Right lobe of liver (tissue), 6 donors: ENCODE results near the gene TAC4. TPM values are rescaled to one million over a fixed set of nuclear protein-coding genes. Genes with fewer than 3 reads are reported as not detected.

ENCODE experiments used
- ATAC-seq, 4 donors: fragments of 200-7000 bp; cut with Tn5 transposase; one replicate each; pipeline ENCODE4 v1.9.1; 2020; ENCODE audit warnings: mild to moderate bottlenecking in 4 of 4, moderate library complexity in 4 of 4
- DNase-seq, 3 donors: peaks; one replicate each; pipeline ENCODE4 v3.0.0-alpha.2; 2020
- H3K27ac ChIP-seq, 3 donors: fragments of 200-600 bp; one replicate each; pipeline ENCODE4 v1.8.0; 2022
- H3K27me3 ChIP-seq, 2 donors: fragments of 200-600 bp; one replicate each; pipeline ENCODE4 v1.8.0; 2022
- H3K36me3 ChIP-seq, 4 donors: fragments of 200-600 bp; sonication (generic) in 1 of 4; one replicate each; pipeline versions ENCODE4 v1.5.1 to v1.8.0; 2017 to 2022; ENCODE audit warnings: control low read depth in 1 of 4
- H3K4me1 ChIP-seq, 4 donors: fragments of 200-600 bp; sonication (generic) in 1 of 4; one replicate each; pipeline versions ENCODE4 v1.5.1 to v1.8.0; 2017 to 2022; ENCODE audit warnings: control low read depth in 1 of 4
- H3K4me3 ChIP-seq, 3 donors: fragments of 200-600 bp; one replicate each; pipeline ENCODE4 v1.8.0; 2022
- H3K9me3 ChIP-seq, 4 donors: fragments of 200-600 bp; sonication (generic) in 1 of 4; one replicate each; pipeline versions ENCODE4 v1.5.1 to v1.8.0; 2017 to 2022; ENCODE audit warnings: control low read depth in 1 of 4
- POLR2A ChIP-seq: fragments of 450-650 bp; IDR thresholded peaks from one replicate; pipeline ENCODE4 v1.6.1; 2017; ENCODE audit warnings: antibody characterized with exemption, mild to moderate bottlenecking
- WGBS: methylation state at CpG from one replicate; pipeline ENCODE4 v1.1.6; 2018; ENCODE audit warnings: low coverage, low lambda C conversion rate; ENCODE audit not compliant: insufficient coverage; ENCODE audit errors: missing lambda C conversion rate; 5-methylcytosine and 5-hydroxymethylcytosine counted together
- intact Hi-C, 2 donors: fragments of 100-400 bp; cut with DNase I; formaldehyde crosslinking; loops; one replicate each; pipeline versions ENCODE4 v1.11.2 to v1.14.1; 2022
- total RNA-seq, 6 experiments: library from RNA; depleted of rRNA in 2 of 6; stranded (reverse); fragments of >200 nt in 2 of 6; fragmentation: NEBNext Ultra II Directional in 3 of 6; extraction: Animal tissue kit (Norgen Biotek cat#: 25700) in 3 of 6; gene quantifications; one replicate each; pipeline versions ENCODE4 v1.1.0 to v1.2.4, GENCODE V29; 2016 to 2023
- TF ChIP-seq, protein P1 (sequence below), 4 donors: fragments of 200-600 bp in 3 of 4; fragments of 450-650 bp in 1 of 4; IDR thresholded peaks; one replicate each; pipeline versions ENCODE4 v1.5.1 to v1.8.0; 2016 to 2022; ENCODE audit warnings: antibody characterized with exemption in 4 of 4, mild to moderate bottlenecking in 2 of 4
- donor health status: DM: no; HTN: yes; CAD: no.
- donor health status: DM: no; HTN: no; CAD: no.
- donor health status: DM: no; HTN: no; CAD: no.
- donor health status: DM: no; HTN: yes; CAD: no.
- donor health status: DM: no; HTN: yes; CAD: no.

TAC4 gene
- total RNA-seq, 6 experiments from 2014 or later: not detected

DNA sequence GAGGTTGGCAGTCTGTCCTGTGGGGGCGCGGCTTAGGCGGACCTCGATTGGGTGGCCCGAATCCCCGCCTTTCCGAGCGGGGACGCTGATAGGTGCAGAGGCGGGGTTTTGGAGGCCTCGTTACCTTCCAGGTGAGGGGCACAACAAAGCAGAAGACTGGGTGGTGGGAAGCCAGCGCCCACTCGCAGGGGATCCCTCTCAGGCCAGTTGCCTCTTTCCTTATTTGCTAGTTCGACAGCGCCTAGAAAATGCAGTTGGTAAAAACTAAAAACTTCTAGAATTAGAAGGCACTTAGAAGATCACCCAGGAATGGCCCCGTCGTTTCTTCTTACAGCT lies 58.7 kb downstream of the TAC4 start:
- Histone ChIP-seq H3K4me3 (peak overlapping the region; percentile 71 to 86 (median 84)), H3K27ac (no peak overlapping the region), H3K4me1 (peaks cover 0 to 13% (median 6%) of the 10 kb centered on the region in 4 donors), H3K27me3 (no peaks in the 10 kb centered on the region), H3K36me3 (peaks cover 0 to 36% (median 2%) of the 10 kb centered on the region in 4 donors), H3K9me3 (no peaks in the 10 kb centered on the region)
- intact Hi-C loops: loop anchor here in 1 of 2 donors (10.0 kb wide), 1 partner anchor 214 kb away; the partner anchor contains the start of gene NXPH3
- no peak for TF ChIP-seq POLR2A
- TF ChIP-seq, protein P1, sequence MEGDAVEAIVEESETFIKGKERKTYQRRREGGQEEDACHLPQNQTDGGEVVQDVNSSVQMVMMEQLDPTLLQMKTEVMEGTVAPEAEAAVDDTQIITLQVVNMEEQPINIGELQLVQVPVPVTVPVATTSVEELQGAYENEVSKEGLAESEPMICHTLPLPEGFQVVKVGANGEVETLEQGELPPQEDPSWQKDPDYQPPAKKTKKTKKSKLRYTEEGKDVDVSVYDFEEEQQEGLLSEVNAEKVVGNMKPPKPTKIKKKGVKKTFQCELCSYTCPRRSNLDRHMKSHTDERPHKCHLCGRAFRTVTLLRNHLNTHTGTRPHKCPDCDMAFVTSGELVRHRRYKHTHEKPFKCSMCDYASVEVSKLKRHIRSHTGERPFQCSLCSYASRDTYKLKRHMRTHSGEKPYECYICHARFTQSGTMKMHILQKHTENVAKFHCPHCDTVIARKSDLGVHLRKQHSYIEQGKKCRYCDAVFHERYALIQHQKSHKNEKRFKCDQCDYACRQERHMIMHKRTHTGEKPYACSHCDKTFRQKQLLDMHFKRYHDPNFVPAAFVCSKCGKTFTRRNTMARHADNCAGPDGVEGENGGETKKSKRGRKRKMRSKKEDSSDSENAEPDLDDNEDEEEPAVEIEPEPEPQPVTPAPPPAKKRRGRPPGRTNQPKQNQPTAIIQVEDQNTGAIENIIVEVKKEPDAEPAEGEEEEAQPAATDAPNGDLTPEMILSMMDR (IDR thresholded peaks at IDR 0.05): no peak
- ATAC-seq (no peak), DNase-seq (no peak)
- 15% methylated on average over 3 of the region's 17 CpGs for WGBS

DNA sequence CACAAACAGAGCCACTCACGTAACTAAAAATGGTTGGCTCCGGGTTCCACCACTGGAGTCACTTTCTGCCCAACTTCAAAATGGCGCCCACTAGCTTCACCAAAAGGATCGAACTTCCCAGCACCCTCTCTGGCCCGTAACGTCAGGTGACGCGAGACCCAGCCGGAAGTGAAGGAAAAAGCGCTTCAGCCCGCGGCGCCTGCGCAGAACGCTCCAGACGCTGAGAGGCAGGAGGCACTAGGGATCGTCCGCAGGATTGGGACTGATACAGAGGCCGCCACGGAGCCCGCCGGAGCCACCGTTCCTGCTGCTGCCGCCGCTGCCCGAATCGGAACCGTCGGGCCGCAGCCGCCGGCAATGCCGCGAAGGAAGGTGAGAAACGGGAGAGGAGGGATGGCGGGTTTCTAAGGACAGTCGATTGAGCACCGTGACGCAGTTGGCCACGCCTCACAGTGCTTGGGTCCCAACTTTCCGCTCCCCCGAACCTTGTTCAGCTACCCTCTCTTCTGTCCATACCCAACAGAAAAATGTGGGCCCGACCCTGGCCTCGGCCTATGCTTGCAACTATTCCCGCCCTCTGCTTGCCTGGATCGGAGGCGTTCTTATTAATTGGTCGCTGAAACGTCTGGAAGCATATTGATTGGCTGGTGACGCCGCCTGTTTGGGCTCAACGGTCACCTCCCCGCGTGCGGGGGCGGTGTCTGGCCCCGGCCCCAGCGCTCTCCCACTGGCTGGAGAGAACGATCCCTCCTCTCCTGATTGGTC lies 59.2 kb downstream of the TAC4 start, which contains the start of gene KAT7:
Gene KAT7, plus strand, starts transcription at position 204 of the 765 bp plus-strand sequence. Its CDS starts 154 bp downstream, at position 358.
- peak within 1 kb of the TSS; percentile 95 to 96 (median 95) for H3K27ac ChIP-seq
- peak within 1 kb of the TSS; percentile 71 to 86 (median 84) for H3K4me3 ChIP-seq
- peak; percentile 99 to 100 (median 99) for DNase-seq
- peaks cover 0 to 30% (median 2%) of the 10 kb centered on the region in 4 donors for H3K36me3 ChIP-seq
- H3K27me3 ChIP-seq: no peaks in the 10 kb centered on the region
- 2% methylated on average over 21 of the region's 59 CpGs for WGBS
- peak; percentile 91 to 97 (median 94) for ATAC-seq
- no peaks in the 10 kb centered on the region for H3K9me3 ChIP-seq
- peaks cover 0 to 13% (median 6%) of the 10 kb centered on the region in 4 donors for H3K4me1 ChIP-seq
- TF ChIP-seq, protein P1 (IDR thresholded peaks at IDR 0.05): peak in 1 of 4 donors; percentile 18
- TF ChIP-seq POLR2A: peak; percentile 80
- intact Hi-C loops: loop anchor here in 1 of 2 donors (10.0 kb wide), 1 partner anchor 214 kb away; the partner anchor contains the start of gene NXPH3

Other genes with a start within 250 kb of the TAC4 start
- 10 to 100 TPM; 26.9 to 41.0 (median 34.1) TPM for gene SPOP, start 170.0 kb downstream of the TAC4 start, total RNA-seq
- gene SLC35B1, start 140.1 kb downstream of the TAC4 start, total RNA-seq: 10 to 100 TPM; 31.7 to 80.0 (median 56.9) TPM
- gene FAM117A, start 83.9 kb downstream of the TAC4 start, total RNA-seq: 1 to 10 TPM; 4.4 to 7.3 (median 5.9) TPM
- 10 to 100 TPM; 10.8 to 21.3 (median 15.2) TPM for gene KAT7, start 59.4 kb downstream of the TAC4 start, total RNA-seq
- gene DLX4, start 121.1 kb upstream of the TAC4 start, total RNA-seq: not detected
- not detected for gene DLX3, start 147.2 kb upstream of the TAC4 start, total RNA-seq
- 1 to 10 TPM; 1.4 to 3.7 (median 2.4) TPM for gene ITGA3, start 208.0 kb upstream of the TAC4 start, total RNA-seq
- gene PDK2, start 247.3 kb upstream of the TAC4 start, total RNA-seq: 10 to 100 TPM; 25.0 to 58.0 (median 44.8) TPM